NT2/D1 (cell line): ENCODE measurements around the gene ERG.

Experiments used
- YY1 ChIP-seq: IDR thresholded peaks from 2 replicates; pipeline ENCODE4 v1.6.1; 2011; ENCODE audit not compliant: insufficient read length, insufficient read depth
- ZNF274 ChIP-seq: IDR thresholded peaks from 2 replicates; pipeline ENCODE4 v1.6.1; 2011; ENCODE audit warnings: mild to moderate bottlenecking, low read depth, low read length

DNA sequence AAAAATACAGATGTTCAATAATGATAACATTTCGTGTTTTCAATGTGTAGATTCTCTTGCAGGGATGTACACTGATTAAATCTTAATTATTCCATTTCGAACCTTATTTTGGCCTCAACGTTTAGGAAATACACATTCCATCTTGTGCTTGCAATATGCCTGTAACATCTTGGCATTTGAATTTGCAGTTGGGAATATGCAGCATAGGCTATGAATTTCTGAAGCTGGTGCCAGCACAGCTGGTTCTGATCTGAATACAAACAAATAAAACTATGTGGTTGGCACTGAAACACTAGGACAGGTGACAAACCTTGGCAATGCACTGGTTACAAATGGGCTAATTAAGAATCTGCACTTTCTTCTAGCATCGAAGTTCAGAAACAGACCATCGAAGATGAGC lies 108.4 kb downstream of the ERG start:
- no peak for TF ChIP-seq YY1
- TF ChIP-seq ZNF274, result no peak
